GM12801 (cell line): ENCODE data around the gene NAALADL2.

Source experiments
- TF ChIP-seq, protein P1 (sequence below): IDR thresholded peaks from one replicate; pipeline ENCODE4 v1.5.1; 2011; ENCODE audit warnings: control low read depth; ENCODE audit not compliant: insufficient read length; ENCODE audit errors: extremely low read depth

The NAALADL2 gene

DNA sequence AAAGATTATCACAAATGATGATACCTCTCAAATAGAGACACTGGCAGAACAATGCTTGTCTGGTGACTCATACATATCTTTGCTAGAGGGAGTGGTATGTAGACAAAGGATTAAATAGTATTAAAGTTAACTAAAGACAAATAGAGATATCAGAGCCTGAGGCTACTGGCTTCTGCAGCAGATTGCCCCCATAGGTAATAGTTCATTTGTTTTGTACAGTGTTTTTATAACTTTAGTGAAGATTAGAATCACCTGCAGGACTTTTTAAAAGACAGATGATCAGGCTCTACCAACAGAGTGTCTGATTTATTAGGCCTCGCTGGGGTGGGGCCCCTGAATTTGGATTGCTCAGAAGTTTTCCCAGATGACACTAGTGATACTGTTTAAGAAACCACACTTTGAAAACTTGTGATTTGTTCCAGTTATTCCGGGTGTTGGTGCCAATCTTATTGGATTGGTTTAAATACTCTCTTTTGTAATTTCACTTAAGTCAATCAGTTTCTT lies 96.4 kb downstream of the NAALADL2 start:
- TF ChIP-seq, protein P1, sequence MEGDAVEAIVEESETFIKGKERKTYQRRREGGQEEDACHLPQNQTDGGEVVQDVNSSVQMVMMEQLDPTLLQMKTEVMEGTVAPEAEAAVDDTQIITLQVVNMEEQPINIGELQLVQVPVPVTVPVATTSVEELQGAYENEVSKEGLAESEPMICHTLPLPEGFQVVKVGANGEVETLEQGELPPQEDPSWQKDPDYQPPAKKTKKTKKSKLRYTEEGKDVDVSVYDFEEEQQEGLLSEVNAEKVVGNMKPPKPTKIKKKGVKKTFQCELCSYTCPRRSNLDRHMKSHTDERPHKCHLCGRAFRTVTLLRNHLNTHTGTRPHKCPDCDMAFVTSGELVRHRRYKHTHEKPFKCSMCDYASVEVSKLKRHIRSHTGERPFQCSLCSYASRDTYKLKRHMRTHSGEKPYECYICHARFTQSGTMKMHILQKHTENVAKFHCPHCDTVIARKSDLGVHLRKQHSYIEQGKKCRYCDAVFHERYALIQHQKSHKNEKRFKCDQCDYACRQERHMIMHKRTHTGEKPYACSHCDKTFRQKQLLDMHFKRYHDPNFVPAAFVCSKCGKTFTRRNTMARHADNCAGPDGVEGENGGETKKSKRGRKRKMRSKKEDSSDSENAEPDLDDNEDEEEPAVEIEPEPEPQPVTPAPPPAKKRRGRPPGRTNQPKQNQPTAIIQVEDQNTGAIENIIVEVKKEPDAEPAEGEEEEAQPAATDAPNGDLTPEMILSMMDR: no peak

DNA sequence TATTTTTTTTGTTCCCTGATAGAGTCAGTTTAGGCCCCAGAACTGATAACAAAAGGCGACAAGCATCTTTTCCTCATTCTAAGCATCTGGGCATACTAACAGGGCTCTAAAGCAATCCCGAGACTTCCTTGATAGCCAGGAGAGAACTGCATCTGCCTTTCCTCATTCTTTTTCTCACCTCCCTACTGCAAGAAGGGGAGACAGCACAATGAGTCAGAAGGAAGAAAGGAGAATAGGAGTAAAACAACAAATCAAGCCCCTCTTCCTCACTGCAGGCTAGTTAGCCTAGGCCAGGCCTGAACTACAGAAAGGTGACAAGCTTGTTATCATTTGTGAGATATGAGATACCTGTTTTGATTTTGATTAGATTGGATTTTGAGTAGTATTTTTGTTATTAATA lies 97.9 kb downstream of the NAALADL2 start:
- TF ChIP-seq, protein P1: no peak

DNA sequence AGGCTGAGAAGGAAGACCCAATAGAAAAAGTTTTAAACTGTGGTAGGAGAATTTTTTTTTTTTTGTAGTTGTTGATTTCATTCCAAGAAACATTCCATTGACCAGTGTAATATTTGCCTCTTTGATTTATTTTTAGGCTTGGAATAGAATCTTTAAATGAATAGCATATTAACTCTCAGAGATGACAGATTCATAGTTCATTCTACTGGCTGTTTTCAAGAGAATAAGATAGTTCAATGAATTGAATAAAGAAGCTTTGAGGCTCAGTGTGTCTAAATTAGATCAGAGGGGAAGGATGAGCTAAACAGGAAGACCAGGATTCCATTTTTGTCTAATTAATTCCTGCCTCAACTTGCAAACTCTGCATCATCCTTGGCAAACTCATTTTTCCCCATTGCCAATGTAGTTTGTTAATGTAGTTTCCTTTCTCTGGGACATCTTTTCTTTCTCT lies 98.4 kb downstream of the NAALADL2 start:
- TF ChIP-seq, protein P1: no peak

DNA sequence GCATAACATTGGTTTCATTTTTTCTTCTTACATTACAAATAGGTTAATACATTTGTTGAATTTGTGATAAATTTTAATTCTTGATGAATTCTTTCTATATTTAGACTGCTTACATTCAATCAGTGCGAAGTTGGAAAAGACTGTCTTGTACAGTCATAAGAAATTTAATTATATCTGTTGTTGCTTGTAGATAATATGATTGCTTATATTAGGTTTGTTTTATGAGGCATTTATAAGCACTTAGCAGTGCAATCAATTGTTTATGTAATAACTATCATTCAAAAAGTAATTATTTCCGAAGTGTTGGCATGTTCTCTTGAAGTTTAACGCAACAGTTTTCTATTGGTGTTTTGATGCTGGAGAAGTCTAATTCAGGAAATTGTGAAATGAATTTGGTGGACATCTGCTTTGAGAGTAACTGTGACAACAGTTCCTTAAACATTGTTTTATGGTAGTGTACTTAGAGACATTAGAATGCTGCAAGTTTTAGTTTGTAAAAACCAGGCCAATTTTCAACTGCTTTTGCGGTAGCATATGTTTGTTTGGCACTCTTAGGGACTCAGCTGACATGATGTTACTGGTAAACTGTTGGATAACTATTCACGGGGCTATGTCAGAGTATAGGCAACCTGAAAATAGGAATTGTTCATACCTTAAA lies 99.7 kb downstream of the NAALADL2 start:
- TF ChIP-seq, protein P1: no peak

DNA sequence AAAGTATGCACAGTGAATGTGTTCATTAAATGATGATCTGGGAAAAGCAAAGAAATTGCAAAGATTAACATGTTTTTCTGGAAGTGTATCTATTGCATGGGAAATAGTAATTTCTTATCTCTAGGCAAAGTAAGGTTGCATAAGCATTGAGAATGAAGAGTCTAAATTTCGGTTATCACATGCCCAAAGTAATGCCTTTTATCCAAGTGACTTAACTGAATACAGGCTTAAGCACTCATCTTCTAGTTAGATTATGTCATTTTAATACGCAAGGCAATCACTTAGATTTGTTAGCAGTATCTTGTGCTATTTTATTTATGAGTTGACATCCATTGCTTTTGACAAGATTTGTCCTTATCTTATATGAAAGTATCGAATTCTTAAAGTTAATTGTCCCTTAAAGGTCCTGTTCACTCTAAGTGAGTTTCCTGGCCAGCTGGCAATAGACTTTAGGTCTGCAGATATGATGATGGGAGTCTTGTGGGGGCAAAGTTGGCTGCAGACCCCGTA lies 100.5 kb downstream of the NAALADL2 start:
- TF ChIP-seq, protein P1: no peak

DNA sequence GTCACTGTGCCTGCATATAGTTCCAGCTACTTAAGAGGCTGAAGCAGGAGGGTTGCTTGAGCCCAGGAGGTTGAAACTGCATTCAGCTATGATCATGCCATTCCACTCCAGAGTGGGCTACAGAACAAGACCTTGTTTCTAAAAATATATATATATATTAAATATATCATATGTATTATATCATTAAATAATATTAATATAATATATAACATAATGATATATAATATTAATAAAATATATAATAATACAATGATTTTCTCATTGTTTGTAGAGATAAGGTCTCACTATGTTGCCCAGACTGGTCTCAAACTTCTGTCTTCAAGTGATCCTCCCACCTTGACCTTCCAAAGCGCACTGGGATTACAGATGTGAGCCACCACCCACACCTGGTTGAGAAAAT lies 101.8 kb downstream of the NAALADL2 start:
- TF ChIP-seq, protein P1: no peak

DNA sequence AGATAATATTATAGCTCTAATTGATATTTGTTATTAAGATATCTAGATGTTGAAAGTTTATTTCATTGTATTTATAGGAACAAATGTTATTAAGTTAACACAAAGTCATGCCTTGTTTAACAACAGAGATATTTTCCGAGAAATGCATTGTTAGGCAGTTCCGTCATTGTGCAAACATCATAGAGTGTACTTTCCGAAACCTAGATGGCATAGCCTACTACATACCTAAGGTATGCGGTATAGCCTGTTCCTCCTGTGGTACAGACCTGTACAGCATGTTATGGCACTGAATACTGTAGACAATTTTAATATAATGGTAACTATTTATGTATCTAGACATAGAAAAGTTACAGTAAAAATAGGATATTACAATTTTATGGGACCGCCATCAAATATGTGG lies 114.3 kb downstream of the NAALADL2 start:
- TF ChIP-seq, protein P1: no peak
